BE2C (cell line): ENCODE measurements around the gene SCAF4. TPM values are rescaled to one million over a fixed set of nuclear protein-coding genes. Genes with fewer than 3 reads are reported as not detected.

Experiments
- DNase-seq: peaks from one replicate; pipeline ENCODE4 v3.0.0-alpha.2; 2020
- H3K27me3 ChIP-seq: fragments of 250-450 bp; sonication (Bioruptor Pico); 2 replicates; pipeline ENCODE4 v1.5.1; 2020; ENCODE audit warnings: mild to moderate bottlenecking
- H3K36me3 ChIP-seq: fragments of 250-450 bp; sonication (Bioruptor Pico); 2 replicates; pipeline ENCODE4 v1.5.1; 2020; ENCODE audit warnings: mild to moderate bottlenecking
- H3K4me1 ChIP-seq: fragments of 250-450 bp; sonication (Bioruptor Pico); 2 replicates; pipeline ENCODE4 v1.5.1; 2020
- H3K4me3 ChIP-seq: 2 replicates; pipeline ENCODE4 v1.5.1; 2011; ENCODE audit warnings: low read depth, low read length
- H3K9me3 ChIP-seq: fragments of 250-450 bp; sonication (Bioruptor Pico); 2 replicates; pipeline ENCODE4 v1.5.1; 2020
- polyA plus RNA-seq: library from polyadenylated mRNA; unstranded; fragments of >200 nt; gene quantifications from one replicate; pipeline ENCODE4 v1.2.1, GENCODE V29; 2012; ENCODE audit warnings: low read depth, missing spikeins; ENCODE audit not compliant: insufficient read length, insufficient read depth
- TF ChIP-seq, protein P1 (sequence below): IDR thresholded peaks from 2 replicates; pipeline ENCODE4 v1.5.1; 2012; ENCODE audit warnings: mild to moderate bottlenecking, low read depth, low read length

The SCAF4 gene, protein sequence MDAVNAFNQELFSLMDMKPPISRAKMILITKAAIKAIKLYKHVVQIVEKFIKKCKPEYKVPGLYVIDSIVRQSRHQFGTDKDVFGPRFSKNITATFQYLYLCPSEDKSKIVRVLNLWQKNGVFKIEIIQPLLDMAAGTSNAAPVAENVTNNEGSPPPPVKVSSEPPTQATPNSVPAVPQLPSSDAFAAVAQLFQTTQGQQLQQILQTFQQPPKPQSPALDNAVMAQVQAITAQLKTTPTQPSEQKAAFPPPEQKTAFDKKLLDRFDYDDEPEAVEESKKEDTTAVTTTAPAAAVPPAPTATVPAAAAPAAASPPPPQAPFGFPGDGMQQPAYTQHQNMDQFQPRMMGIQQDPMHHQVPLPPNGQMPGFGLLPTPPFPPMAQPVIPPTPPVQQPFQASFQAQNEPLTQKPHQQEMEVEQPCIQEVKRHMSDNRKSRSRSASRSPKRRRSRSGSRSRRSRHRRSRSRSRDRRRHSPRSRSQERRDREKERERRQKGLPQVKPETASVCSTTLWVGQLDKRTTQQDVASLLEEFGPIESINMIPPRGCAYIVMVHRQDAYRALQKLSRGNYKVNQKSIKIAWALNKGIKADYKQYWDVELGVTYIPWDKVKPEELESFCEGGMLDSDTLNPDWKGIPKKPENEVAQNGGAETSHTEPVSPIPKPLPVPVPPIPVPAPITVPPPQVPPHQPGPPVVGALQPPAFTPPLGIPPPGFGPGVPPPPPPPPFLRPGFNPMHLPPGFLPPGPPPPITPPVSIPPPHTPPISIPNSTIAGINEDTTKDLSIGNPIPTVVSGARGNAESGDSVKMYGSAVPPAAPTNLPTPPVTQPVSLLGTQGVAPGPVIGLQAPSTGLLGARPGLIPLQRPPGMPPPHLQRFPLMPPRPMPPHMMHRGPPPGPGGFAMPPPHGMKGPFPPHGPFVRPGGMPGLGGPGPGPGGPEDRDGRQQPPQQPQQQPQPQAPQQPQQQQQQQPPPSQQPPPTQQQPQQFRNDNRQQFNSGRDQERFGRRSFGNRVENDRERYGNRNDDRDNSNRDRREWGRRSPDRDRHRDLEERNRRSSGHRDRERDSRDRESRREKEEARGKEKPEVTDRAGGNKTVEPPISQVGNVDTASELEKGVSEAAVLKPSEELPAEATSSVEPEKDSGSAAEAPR
- polyA plus RNA-seq: 36.2 TPM

DNA sequence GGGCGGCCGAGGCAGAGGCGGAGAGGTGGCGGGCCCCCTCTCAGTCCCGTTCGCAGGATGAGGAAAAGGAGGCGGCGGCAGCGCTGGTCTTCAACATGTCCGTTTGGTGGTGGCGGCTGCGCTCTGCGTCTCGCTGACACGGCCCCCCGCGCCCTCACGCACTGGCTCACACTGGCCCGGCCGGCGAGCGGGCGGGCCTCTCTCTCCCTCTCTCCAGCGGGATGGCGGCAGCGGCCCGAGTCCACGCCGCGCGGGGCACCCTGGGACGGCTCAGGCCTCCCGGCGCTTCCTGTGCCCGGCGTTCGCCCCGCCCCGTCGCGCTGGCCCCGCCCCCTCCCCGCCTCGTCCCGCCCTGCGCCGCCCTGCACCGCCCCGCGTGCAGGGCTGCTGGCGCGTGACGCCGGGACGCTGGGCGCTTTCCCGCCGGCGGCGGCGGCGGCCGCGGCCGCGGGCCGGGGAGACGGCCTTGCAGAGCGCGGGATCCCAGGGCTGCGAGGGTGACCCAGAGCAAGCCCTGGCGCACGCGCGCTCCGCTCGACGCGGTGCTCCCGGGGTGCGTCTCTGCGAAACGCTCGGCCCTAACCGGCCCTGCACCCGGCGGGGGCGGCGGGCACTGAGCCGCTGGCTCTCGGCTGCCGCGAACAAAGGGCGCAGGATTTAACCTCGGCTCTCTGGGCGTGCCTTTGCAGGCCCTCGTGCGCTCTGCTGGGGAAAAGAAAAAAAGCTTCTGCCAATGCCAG lies at the start of gene SCAF4:
TSS of gene SCAF4 (minus strand) at position 262 of the 740 bp plus-strand sequence. CDS start 426 bp downstream, outside the sequence.
- DNase-seq: peak; percentile 94
- H3K4me3 ChIP-seq: peak within 1 kb of the TSS; percentile 96

DNA sequence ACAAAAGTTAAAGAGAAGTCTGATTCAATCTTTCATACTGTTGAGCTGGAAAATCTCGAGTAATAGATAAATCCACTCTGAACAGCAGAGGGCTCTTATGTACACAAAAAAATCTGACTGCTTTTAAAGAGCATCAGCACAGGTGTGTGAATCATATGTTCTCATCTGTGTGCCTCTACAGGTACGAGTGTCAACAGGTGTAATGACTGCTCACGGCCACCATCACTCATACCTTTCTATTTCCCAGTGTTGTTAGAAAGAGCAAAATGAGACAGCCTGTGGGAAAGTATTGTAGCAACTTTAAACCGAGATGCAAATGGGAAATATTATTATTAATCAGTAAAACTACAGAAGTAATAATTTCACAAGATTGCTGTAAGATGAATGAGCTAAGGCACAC lies 49.0 kb upstream of the SCAF4 start:
- DNase-seq: no peak
- H3K4me3 ChIP-seq: no peak overlapping the region
- TF ChIP-seq, protein P1, sequence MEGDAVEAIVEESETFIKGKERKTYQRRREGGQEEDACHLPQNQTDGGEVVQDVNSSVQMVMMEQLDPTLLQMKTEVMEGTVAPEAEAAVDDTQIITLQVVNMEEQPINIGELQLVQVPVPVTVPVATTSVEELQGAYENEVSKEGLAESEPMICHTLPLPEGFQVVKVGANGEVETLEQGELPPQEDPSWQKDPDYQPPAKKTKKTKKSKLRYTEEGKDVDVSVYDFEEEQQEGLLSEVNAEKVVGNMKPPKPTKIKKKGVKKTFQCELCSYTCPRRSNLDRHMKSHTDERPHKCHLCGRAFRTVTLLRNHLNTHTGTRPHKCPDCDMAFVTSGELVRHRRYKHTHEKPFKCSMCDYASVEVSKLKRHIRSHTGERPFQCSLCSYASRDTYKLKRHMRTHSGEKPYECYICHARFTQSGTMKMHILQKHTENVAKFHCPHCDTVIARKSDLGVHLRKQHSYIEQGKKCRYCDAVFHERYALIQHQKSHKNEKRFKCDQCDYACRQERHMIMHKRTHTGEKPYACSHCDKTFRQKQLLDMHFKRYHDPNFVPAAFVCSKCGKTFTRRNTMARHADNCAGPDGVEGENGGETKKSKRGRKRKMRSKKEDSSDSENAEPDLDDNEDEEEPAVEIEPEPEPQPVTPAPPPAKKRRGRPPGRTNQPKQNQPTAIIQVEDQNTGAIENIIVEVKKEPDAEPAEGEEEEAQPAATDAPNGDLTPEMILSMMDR: peak; percentile 25
- H3K36me3 ChIP-seq: no peaks in the 10 kb centered on the region
- no peaks in the 10 kb centered on the region for H3K27me3 ChIP-seq
- peaks cover 5% of the 10 kb centered on the region; the same call in 1 of the 2 replicates for H3K4me1 ChIP-seq
- H3K9me3 ChIP-seq: no peaks in the 10 kb centered on the region

More for the DNA sequence above, at the start of gene SCAF4:
- Histone ChIP-seq H3K9me3 (no peaks in the 10 kb centered on the region), H3K4me1 (peaks cover 15% of the 10 kb centered on the region), H3K36me3 (peaks cover 12% of the 10 kb centered on the region), H3K27me3 (no peaks in the 10 kb centered on the region)
- TF ChIP-seq, protein P1: no peak

DNA sequence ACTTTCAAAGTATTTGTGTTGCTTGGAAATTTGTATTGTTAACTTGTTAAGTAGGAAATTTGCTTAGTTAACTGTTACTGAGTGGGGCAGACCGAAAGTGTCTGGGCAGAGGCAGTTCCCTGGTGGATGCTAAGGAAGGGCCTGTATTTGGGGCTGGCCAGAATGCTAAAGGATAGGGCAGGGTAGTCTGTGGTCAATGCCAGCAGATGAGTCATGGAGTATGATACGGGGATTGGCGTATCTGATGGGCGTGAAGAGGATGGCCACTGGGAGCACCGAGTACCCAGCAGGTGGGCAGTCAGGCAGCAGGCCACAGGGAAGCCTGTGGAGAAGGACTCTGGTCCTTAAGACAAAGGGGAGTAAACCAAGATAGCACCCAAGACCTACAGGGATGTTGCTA lies 46.6 kb upstream of the SCAF4 start:
- Histone ChIP-seq H3K36me3 (no peaks in the 10 kb centered on the region), H3K4me1 (peaks cover 5% of the 10 kb centered on the region; the same call in 1 of the 2 replicates), H3K9me3 (no peaks in the 10 kb centered on the region), H3K4me3 (no peak overlapping the region), H3K27me3 (no peaks in the 10 kb centered on the region)
- no peak for DNase-seq
- TF ChIP-seq, protein P1: no peak

DNA sequence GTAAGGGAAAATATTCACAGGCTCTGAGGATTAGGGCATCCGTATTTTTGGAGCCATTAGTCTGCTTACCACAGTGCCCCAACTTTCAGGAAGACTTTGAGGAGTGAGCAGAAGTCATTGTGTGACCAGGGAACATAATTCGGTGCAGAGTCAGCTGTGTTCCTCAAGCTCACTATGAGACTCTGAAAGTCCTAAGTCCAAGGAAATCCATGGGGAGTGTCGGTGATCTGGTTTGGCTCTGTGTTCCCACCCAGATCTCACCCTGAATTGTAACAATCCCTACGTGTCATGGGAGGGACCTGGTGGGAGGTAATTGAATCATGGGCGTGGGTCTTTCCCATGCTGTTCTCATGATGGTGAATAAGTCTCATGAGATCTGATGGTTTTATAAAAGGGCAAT lies 45.9 kb upstream of the SCAF4 start:
- H3K27me3 ChIP-seq: no peaks in the 10 kb centered on the region
- no peak for DNase-seq
- H3K36me3 ChIP-seq: no peaks in the 10 kb centered on the region
- no peaks in the 10 kb centered on the region for H3K9me3 ChIP-seq
- H3K4me1 ChIP-seq: peaks cover 5% of the 10 kb centered on the region; the same call in 1 of the 2 replicates
- no peak overlapping the region for H3K4me3 ChIP-seq
- TF ChIP-seq, protein P1: no peak

DNA sequence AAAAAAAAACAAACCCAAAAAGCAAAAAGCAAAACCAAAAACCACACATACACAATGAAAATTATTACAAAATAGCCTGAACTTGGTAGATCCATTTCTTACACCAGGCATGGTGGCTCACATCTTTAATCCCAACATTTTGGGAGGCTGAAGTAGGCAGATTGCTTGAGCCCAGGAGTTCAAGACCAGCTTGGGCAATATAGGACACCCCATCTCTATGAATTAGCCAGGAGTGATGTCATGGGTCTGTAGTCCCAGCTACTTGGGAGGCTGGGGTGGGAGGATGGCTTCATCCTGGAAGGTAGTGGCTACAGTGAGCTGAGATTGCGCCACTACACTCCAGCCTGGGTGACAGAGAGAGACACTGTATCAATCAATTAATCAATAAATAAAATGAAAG lies 42.1 kb upstream of the SCAF4 start:
- Histone ChIP-seq H3K4me3 (no peak overlapping the region), H3K27me3 (no peaks in the 10 kb centered on the region), H3K9me3 (no peaks in the 10 kb centered on the region), H3K4me1 (peaks cover 2% of the 10 kb centered on the region; the same call in 1 of the 2 replicates), H3K36me3 (no peaks in the 10 kb centered on the region)
- TF ChIP-seq, protein P1: no peak
- no peak for DNase-seq
